GM04503 (cell line): Measurements from ENCODE around the gene MORN5.
"Not testable (repeated sequence)": the region's sequence is repeated elsewhere in the genome, so short reads cannot be mapped to it uniquely, and the experiment has no call there.

Experiments used
- DNase-seq: peaks from one replicate; pipeline ENCODE4 v3.0.0-alpha.2; 2012; ENCODE audit warnings: low read depth

Gene MORN5

GRCh38 chr9:122159026-122159924, at the start of gene MORN5, which contains the start of gene NDUFA8:
TSS of gene MORN5 (plus strand) at chr9:122159908. CDS start at chr9:122159973, 65 bp downstream.
TSS of gene NDUFA8 (minus strand) at chr9:122159779. CDS start at chr9:122159677, 102 bp downstream.
- peak; percentile 64 for DNase-seq

GRCh38 chr9:122110100-122110833, 49.4 kb upstream of the MORN5 start:
- no peak for DNase-seq

GRCh38 chr9:122111413-122112085, 48.2 kb upstream of the MORN5 start:
- DNase-seq = no peak

GRCh38 chr9:122112238-122112637, 47.5 kb upstream of the MORN5 start:
- DNase-seq = no peak

GRCh38 chr9:122113574-122113973, 46.1 kb upstream of the MORN5 start:
- DNase-seq = no peak

- DNase-seq = no peak
Observed at GRCh38 chr9:122115176-122116035, 44.3 kb upstream of the MORN5 start.

GRCh38 chr9:122116040-122116439, 43.7 kb upstream of the MORN5 start:
- DNase-seq = no peak

GRCh38 chr9:122116448-122117173, 43.1 kb upstream of the MORN5 start:
- no peak for DNase-seq

GRCh38 chr9:122117241-122117640, 42.5 kb upstream of the MORN5 start:
- not testable (repeated sequence) for DNase-seq

GRCh38 chr9:122118343-122119165, 41.2 kb upstream of the MORN5 start:
- DNase-seq = no peak

- DNase-seq = no peak
Observed at GRCh38 chr9:122119166-122119521, 40.6 kb upstream of the MORN5 start.

- DNase-seq = no peak
Observed at GRCh38 chr9:122119721-122120120, 40.0 kb upstream of the MORN5 start.

GRCh38 chr9:122120316-122121071, 39.2 kb upstream of the MORN5 start:
- no peak for DNase-seq

- DNase-seq = no peak
Observed at GRCh38 chr9:122121391-122121790, 38.3 kb upstream of the MORN5 start.

GRCh38 chr9:122121931-122122330, 37.8 kb upstream of the MORN5 start:
- no peak for DNase-seq

GRCh38 chr9:122122468-122122867, 37.2 kb upstream of the MORN5 start:
- no peak for DNase-seq

- no peak for DNase-seq
Observed at GRCh38 chr9:122122903-122123632, 36.6 kb upstream of the MORN5 start.

- DNase-seq = no peak
Observed at GRCh38 chr9:122124048-122124447, 35.7 kb upstream of the MORN5 start.

GRCh38 chr9:122124528-122124927, 35.2 kb upstream of the MORN5 start:
- DNase-seq = no peak
